K562 (cell line): ENCODE data around the gene TDRD3. TPM values are rescaled to one million over a fixed set of nuclear protein-coding genes. Genes with fewer than 3 reads are reported as not detected.

ENCODE experiments used
- ATAC-seq: fragments of 200-7000 bp; cut with Tn5 transposase; 3 replicates; pipeline ENCODE4 v1.9.1; 2020; ENCODE audit warnings: moderate library complexity
- Bru-seq: library from RNA; stranded (reverse); fragments of 400-500 nt; gene quantifications from one replicate; lab custom pipeline; 2021; lab: Mats Ljungman, UMichigan
- BruChase-seq, 2 experiments: library from RNA; stranded (reverse); fragments of 400-500 nt; gene quantifications; one replicate each; lab custom pipeline; 2021; lab: Mats Ljungman, UMichigan
- BruUV-seq: library from RNA; stranded (reverse); fragments of 400-500 nt; replicated peaks from 2 replicates; lab custom pipeline; 2021; lab: Mats Ljungman, UMichigan
- CTCF ChIA-PET: fragments of 300-600 bp; formaldehyde crosslinking; extraction: SDS; loops from one replicate; lab custom pipeline; 2021; ENCODE audit warnings: low intra/inter-chr PET ratio; lab: Yijun Ruan, JAX
- POLR2A ChIA-PET: fragments of 300-600, 350-650 bp; sonication (Branson Sonifier 250); formaldehyde crosslinking; extraction: SDS; loops from one replicate; lab custom pipeline; 2021; ENCODE audit warnings: antibody characterized with exemption, inconsistent platforms; lab: Yijun Ruan, JAX
- DNase-seq, 4 experiments: peaks; one replicate each; pipeline versions ENCODE4 v3.0.0 to v3.0.0-alpha.2; 2011 to 2018; ENCODE audit warnings: low spot score in 3 of 4, mixed read lengths in 3 of 4; ENCODE audit errors: extremely low read depth in 1 of 4
- FAIRE-seq: peaks from 2 replicates; lab custom pipeline; 2011; peaks lifted over from hg19 to GRCh38; lab: Jason Lieb, UNC
- H2AFZ ChIP-seq: 2 replicates; pipeline ENCODE4 v1.6.0; 2011; ENCODE audit warnings: low read depth, low read length, control low read depth, inconsistent platforms
- H3K27ac ChIP-seq: fragments of 200-600 bp; 3 replicates; pipeline ENCODE4 v1.8.0; 2011; ENCODE audit warnings: low read depth, mild to moderate bottlenecking, control low read depth, inconsistent platforms, low read length, moderate library complexity, mixed read lengths; ENCODE audit errors: extremely low read depth
- H3K27me3 ChIP-seq, 2 experiments: fragments of 300-600 bp in 1 of 2; 2 replicates in 1 of 2; 3 replicates in 1 of 2; pipeline versions ENCODE4 v1.6.0 to v1.8.0; 2011; ENCODE audit warnings: inconsistent platforms in 2 of 2, low read length in 2 of 2, mild to moderate bottlenecking in 1 of 2, mixed read lengths in 1 of 2, moderate library complexity in 1 of 2; ENCODE audit not compliant: control insufficient read depth in 2 of 2, insufficient read depth in 2 of 2
- H3K36me3 ChIP-seq: fragments of 300-600 bp; 3 replicates; pipeline ENCODE4 v1.8.0; 2011; ENCODE audit warnings: mild to moderate bottlenecking, low read length, inconsistent platforms; ENCODE audit not compliant: control insufficient read depth, insufficient read depth
- H3K4me1 ChIP-seq, 2 experiments: fragments of 200-600 bp in 1 of 2; replicated peaks in 1 of 2; 2 replicates in 1 of 2; 3 replicates in 1 of 2; pipeline versions ENCODE4 v1.5.1 to v1.8.0; 2011; ENCODE audit warnings: inconsistent platforms in 2 of 2, low read length in 2 of 2, mild to moderate bottlenecking in 1 of 2, mixed read lengths in 1 of 2, moderate library complexity in 1 of 2; ENCODE audit not compliant: control insufficient read depth in 2 of 2, insufficient read depth in 2 of 2
- H3K4me2 ChIP-seq: 2 replicates; pipeline ENCODE4 v1.6.1; 2011; ENCODE audit warnings: low read length, control low read depth, inconsistent platforms, mixed read lengths; ENCODE audit not compliant: insufficient read depth
- H3K4me3 ChIP-seq: fragments of 200-600 bp; sonication (generic), shearing (Covaris generic); 2 replicates; pipeline ENCODE4 v1.5.1; 2016; ENCODE audit warnings: control low read depth, inconsistent platforms
- H3K79me2 ChIP-seq: fragments of 200-600 bp; 3 replicates; pipeline ENCODE4 v1.8.0; 2011; ENCODE audit warnings: low read length, inconsistent platforms; ENCODE audit not compliant: control insufficient read depth, insufficient read depth
- H3K9ac ChIP-seq, 2 experiments: 2 replicates each; pipeline versions ENCODE4 v1.6.0 to v1.6.1; 2011; ENCODE audit warnings: low read depth in 2 of 2, low read length in 2 of 2, control low read depth in 1 of 2, inconsistent platforms in 1 of 2, mild to moderate bottlenecking in 1 of 2, mixed read lengths in 1 of 2; ENCODE audit not compliant: insufficient read depth in 1 of 2
- H3K9me1 ChIP-seq: one replicate; pipeline ENCODE4 v1.6.0; 2011; ENCODE audit warnings: inconsistent platforms, mild to moderate bottlenecking, low read length, moderate library complexity; ENCODE audit not compliant: control insufficient read depth, insufficient read depth
- H3K9me3 ChIP-seq: replicated peaks from 2 replicates; pipeline ENCODE4 v1.5.1; 2011; ENCODE audit warnings: low read depth, low read length, inconsistent platforms; ENCODE audit not compliant: control insufficient read depth, insufficient read depth
- H4K20me1 ChIP-seq: replicated peaks from 2 replicates; pipeline ENCODE4 v1.6.1; 2011; ENCODE audit warnings: low read length, inconsistent platforms, mixed read lengths; ENCODE audit not compliant: control insufficient read depth, insufficient read depth
- EP400 ChIP-seq: fragments of 450-650 bp; IDR thresholded peaks from 2 replicates; pipeline ENCODE4 v1.6.1; 2017; ENCODE audit warnings: antibody characterized with exemption, mild to moderate bottlenecking, moderate library complexity
- NBN ChIP-seq: fragments of 450-650 bp; IDR thresholded peaks from 2 replicates; pipeline ENCODE4 v1.6.1; 2016; ENCODE audit warnings: low read depth, mild to moderate bottlenecking
- NRF1 ChIP-seq, 2 experiments: fragments of 450-650 bp; IDR thresholded peaks in 1 of 2; conservative IDR thresholded peaks in 1 of 2; 2 replicates each; pipeline ENCODE4 v1.6.1; 2014; ENCODE audit warnings: mild to moderate bottlenecking in 2 of 2
- PHF8 ChIP-seq: fragments of 200-600 bp; sonication (generic); IDR thresholded peaks from 2 replicates; pipeline ENCODE4 v1.6.1; 2012; ENCODE audit warnings: mixed run types, mild to moderate bottlenecking, inconsistent platforms, low read length, moderate library complexity, borderline replicate concordance
- SUPT5H ChIP-seq: fragments of 450-650 bp; IDR thresholded peaks from 2 replicates; pipeline ENCODE4 v1.6.1; 2016
- TEAD4 ChIP-seq, 2 experiments: sonication (generic) in 1 of 2; formaldehyde crosslinking in 1 of 2; IDR thresholded peaks; 2 replicates each; pipeline versions ENCODE4 v1.6.1 to v1.8.0; 2012 to 2022; ENCODE audit warnings: borderline replicate concordance in 1 of 2, inconsistent platforms in 1 of 2, low read length in 1 of 2, mild to moderate bottlenecking in 1 of 2, missing genetic modification reagents in 1 of 2
- ZFX ChIP-seq: sonication (generic); formaldehyde crosslinking; IDR thresholded peaks from 2 replicates; pipeline ENCODE4 v1.8.0; 2022; ENCODE audit warnings: mild to moderate bottlenecking, missing genetic modification reagents, moderate library complexity
- ZNF133 ChIP-seq: fragments of 250-450 bp; sonication (Bioruptor Pico); IDR thresholded peaks from 2 replicates; pipeline ENCODE4 v1.4.0; 2020; ENCODE audit warnings: mild to moderate bottlenecking
- WGBS: fragments of 100-300 bp; shearing (Covaris generic); methylation state at CpG from one replicate; pipeline ENCODE4 v1.1.6; 2016; ENCODE audit warnings: low coverage, mixed read lengths; ENCODE audit not compliant: insufficient coverage; ENCODE audit errors: missing lambda C conversion rate; 5-methylcytosine and 5-hydroxymethylcytosine counted together
- in situ Hi-C: fragments of 300-500 bp; cut with MboI; formaldehyde crosslinking; loops from 4 replicates; pipeline ENCODE4 v1.15.0; 2018; ENCODE audit warnings: inconsistent platforms, mixed read lengths
- intact Hi-C: fragments of 100-400 bp; cut with micrococcal nuclease; formaldehyde crosslinking; loops from 2 replicates; pipeline ENCODE4 v1.14.2; 2022
- long read RNA-seq, 3 experiments: library from polyadenylated mRNA in 2 of 3; library from RNA in 1 of 3; unstranded in 2 of 3; stranded (forward) in 1 of 3; transcript quantifications; one replicate each; pipeline ENCODE4 v2.0.0, GENCODE V29; 2019 to 2022
- polyA minus RNA-seq, 3 experiments: library from RNA; depleted of rRNA, polyadenylated mRNA; stranded (reverse); fragments of >200 nt; gene quantifications; 2 replicates each; pipeline ENCODE4 v1.2.3, GENCODE V29; 2011
- polyA plus RNA-seq, 8 experiments: library from polyadenylated mRNA; depleted of rRNA in 4 of 8; stranded (reverse) in 5 of 8; unstranded in 3 of 8; fragments of >200 nt; fragmentation: Nextera tagmentation in 2 of 8; fragmentation: Illumina TruSeq in 1 of 8; extraction: Ambion mirVana in 2 of 8; extraction: Trizol in 1 of 8; gene quantifications; 2 replicates each; pipeline versions ENCODE4 v1.2.1 to v1.2.3, GENCODE V29; 2011 to 2014; ENCODE audit warnings: inconsistent platforms in 1 of 8, missing spikeins in 1 of 8
- total RNA-seq, 7 experiments: library from RNA; depleted of rRNA in 6 of 7; stranded (reverse); fragments of >200 nt in 6 of 7; fragmentation: Illumina TruSeq in 2 of 7; extraction: Trizol in 2 of 7; gene quantifications; 2 replicates each; pipeline versions ENCODE4 v1.2.1 to v1.2.3, GENCODE V29; 2011 to 2021; ENCODE audit warnings: low replicate concordance in 1 of 7
- TF ChIP-seq, protein P1 (sequence below), 2 experiments: IDR thresholded peaks; 2 replicates each; pipeline ENCODE4 v1.6.1; 2011; ENCODE audit warnings: borderline replicate concordance in 1 of 2, control low read depth in 1 of 2, low read depth in 1 of 2, low read length in 1 of 2, mild to moderate bottlenecking in 1 of 2, mixed read lengths in 1 of 2, moderate library complexity in 1 of 2; ENCODE audit not compliant: insufficient read depth in 1 of 2, insufficient read length in 1 of 2, poor library complexity in 1 of 2, severe bottlenecking in 1 of 2; ENCODE audit errors: extremely low read depth in 1 of 2
- TF ChIP-seq, protein P2 (sequence below): conservative IDR thresholded peaks from 2 replicates; pipeline ENCODE4 v1.6.1; 2011; ENCODE audit warnings: low read depth, mild to moderate bottlenecking, low read length; ENCODE audit not compliant: control insufficient read depth

The TDRD3 gene
- 8.9 and 35.3 TPM in 2 replicates for total RNA-seq (2011; cell fraction: chromatin; rRNA removed; ENCODE audit: low replicate concordance)
- 3.3 and 6.1 TPM in 2 replicates for total RNA-seq (2011; cell fraction: nucleolus; rRNA removed)
- total RNA-seq (2011; cell fraction: nucleoplasm; rRNA removed): 10.8 and 15.4 TPM in 2 replicates
- total RNA-seq (2014; rRNA removed): 7.8 and 8.5 TPM in 2 replicates
- total RNA-seq (2014; rRNA removed; fragmentation: Illumina TruSeq; extraction: Trizol): 12.7 and 14.4 TPM in 2 replicates
- total RNA-seq (2015; rRNA removed; fragmentation: Illumina TruSeq; extraction: Trizol): 15.6 and 16.4 TPM in 2 replicates
- 9.9 and 11.0 TPM in 2 replicates for total RNA-seq (2021)
- polyA plus RNA-seq (2011; rRNA removed): 10.0 and 10.5 TPM in 2 replicates
- 1.4 and 2.2 TPM in 2 replicates for polyA plus RNA-seq (2011; cell fraction: cytosol; rRNA removed)
- 4.8 and 6.3 TPM in 2 replicates for polyA plus RNA-seq (2011; cell fraction: nucleus; rRNA removed)
- polyA plus RNA-seq (2012): 7.5 and 8.9 TPM in 2 replicates
- 7.3 and 9.5 TPM in 2 replicates for polyA plus RNA-seq (2014; fragmentation: Illumina TruSeq; extraction: Trizol)
- polyA plus RNA-seq (2014; fragmentation: Nextera tagmentation; extraction: Ambion mirVana): 1 to 10 TPM; 3.6 to 4.7 TPM
- polyA plus RNA-seq (2014; rRNA removed): 7.6 and 8.0 TPM in 2 replicates
- 19.1 and 34.6 TPM in 2 replicates for polyA minus RNA-seq (2011; rRNA and poly(A)+ RNA removed)
- 7.0 and 8.1 TPM in 2 replicates for polyA minus RNA-seq (2011; cell fraction: cytosol; rRNA and poly(A)+ RNA removed)
- polyA minus RNA-seq (2011; cell fraction: nucleus; rRNA and poly(A)+ RNA removed): 17.5 and 34.4 TPM in 2 replicates
- percentile 61 among the genes with signal in this experiment for Bru-seq, nascent RNA
- BruChase-seq, experiment 1, labeled RNA remaining after a 2-hour chase: percentile 71 among the genes with signal in this experiment
- BruChase-seq, experiment 2, labeled RNA remaining after a 6-hour chase: percentile 69 among the genes with signal in this experiment
- long read RNA-seq, experiment 1, partial matches to known transcripts: 6 of 22 reads
- long read RNA-seq, experiment 1, other reads (novel, unspliced or antisense): 12 of 22 reads
- long read RNA-seq, experiment 2, partial matches to known transcripts: 4 of 10 reads
- long read RNA-seq, experiment 2, other reads (novel, unspliced or antisense): 5 of 10 reads
- long read RNA-seq, experiment 3, partial matches to known transcripts: 0 of 3 reads
- long read RNA-seq, experiment 3, other reads (novel, unspliced or antisense): 3 of 3 reads

DNA sequence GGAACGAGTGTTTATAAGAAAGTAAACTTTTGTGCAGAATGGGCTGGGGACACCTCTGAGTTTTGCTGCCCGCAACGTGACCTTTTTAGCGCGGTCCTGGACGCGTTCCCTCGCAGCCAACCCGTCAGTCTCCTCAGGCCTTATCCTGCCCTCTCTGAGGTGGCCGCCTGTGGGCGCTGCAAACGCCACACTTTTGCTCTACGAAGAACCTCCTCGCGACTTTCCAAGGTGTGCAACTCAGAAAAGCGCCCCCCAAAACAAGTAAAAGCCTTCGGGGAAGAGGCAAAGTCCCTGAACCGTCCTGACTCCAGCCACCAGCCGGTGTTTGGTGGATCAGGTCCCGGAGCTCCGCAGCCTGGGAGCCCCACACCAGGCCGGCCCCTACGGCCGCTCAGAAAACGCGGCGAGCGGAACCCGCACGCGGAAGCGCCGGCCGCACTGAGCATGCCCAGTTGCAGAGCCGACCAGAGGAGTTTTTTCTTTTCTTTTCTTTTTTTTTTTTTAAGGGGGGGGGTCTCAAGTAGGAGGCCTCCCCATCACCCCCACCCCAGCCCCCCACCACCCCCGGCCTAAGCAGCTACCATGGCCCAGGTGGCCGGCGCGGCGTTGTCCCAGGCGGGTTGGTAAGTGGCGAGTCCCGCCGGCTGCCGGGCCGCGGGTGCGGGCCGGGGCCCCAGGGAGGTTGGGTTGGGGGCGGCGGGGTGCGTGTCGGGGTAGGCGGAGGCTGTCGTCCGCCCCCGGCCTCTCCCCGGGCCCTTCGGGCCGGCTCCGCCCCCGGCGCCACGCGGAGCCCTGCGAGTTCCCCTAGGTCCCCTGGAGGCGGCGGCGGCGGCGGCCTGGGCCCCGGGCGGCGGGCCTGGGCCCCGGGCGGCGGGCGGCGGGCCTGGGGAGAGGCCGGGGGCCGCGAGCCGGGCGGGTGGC is at the start of gene TDRD3:
TSS of gene TDRD3 (plus strand) at position 438 of the 921 bp plus-strand sequence. CDS start at position 583, 145 bp downstream.
- H4K20me1 ChIP-seq: no peaks in the 10 kb centered on the region
- peaks cover 36% of the 10 kb centered on the region for H3K79me2 ChIP-seq
- WGBS: 0% methylated on average over 14 of the region's 84 CpGs
- H2AFZ ChIP-seq: peak within 1 kb of the TSS; percentile 97
- DNase-seq (peak; percentile 67 to 87 (median 72)), FAIRE-seq (peak; percentile 70), ATAC-seq (peak; percentile 87)
- ChIA-PET POLR2A (no interaction called here), CTCF (no interaction called here)
- H3K9me1 ChIP-seq: no peaks in the 10 kb centered on the region
- H3K27me3 ChIP-seq: no peaks in the 10 kb centered on the region
- intact Hi-C loops (loop anchor here (2.0 kb wide), 1 partner anchor 34 kb away; no protein-coding TSS in a partner anchor), in situ Hi-C loops (no loop called here)
- peak within 1 kb of the TSS; percentile 78 to 91 for H3K9ac ChIP-seq
- H3K4me1 ChIP-seq: peaks cover 4 to 5% of the 10 kb centered on the region in 2 experiments; a peak in 3 of 5 replicates
- no peaks in the 10 kb centered on the region for H3K9me3 ChIP-seq
- peak within 1 kb of the TSS; percentile 85 for H3K27ac ChIP-seq
- BruUV-seq: TSS peak; percentile 85
- H3K4me3 ChIP-seq: peak within 1 kb of the TSS; percentile 58
- H3K4me2 ChIP-seq: peak within 1 kb of the TSS; percentile 88
- no peaks in the 10 kb centered on the region for H3K36me3 ChIP-seq
- TF ChIP-seq, protein P1, sequence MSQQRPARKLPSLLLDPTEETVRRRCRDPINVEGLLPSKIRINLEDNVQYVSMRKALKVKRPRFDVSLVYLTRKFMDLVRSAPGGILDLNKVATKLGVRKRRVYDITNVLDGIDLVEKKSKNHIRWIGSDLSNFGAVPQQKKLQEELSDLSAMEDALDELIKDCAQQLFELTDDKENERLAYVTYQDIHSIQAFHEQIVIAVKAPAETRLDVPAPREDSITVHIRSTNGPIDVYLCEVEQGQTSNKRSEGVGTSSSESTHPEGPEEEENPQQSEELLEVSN (IDR thresholded peaks at IDR 0.05; ENCODE audit: borderline replicate concordance in 1 of 2, extremely low read depth in 1 of 2, insufficient read depth in 1 of 2, insufficient read length in 1 of 2, low read depth in 1 of 2, low read length in 1 of 2, poor library complexity in 1 of 2, severe bottlenecking in 1 of 2): peak; percentile 43 to 63
- TF ChIP-seq SUPT5H (peak; percentile 76), TEAD4 (IDR thresholded peaks at IDR 0.05; ENCODE audit: low read length) (peak; percentile 13; the same call in 1 of the 2 replicates), TEAD4 (CRISPR knock-in tag; IDR thresholded peaks at IDR 0.05; ENCODE audit: borderline replicate concordance) (no peak), ZNF133 (no peak), NBN (peak; percentile 55; the same call in 1 of the 2 replicates), NRF1 (conservative IDR thresholded peaks at IDR 0.05 in 1 of 2, IDR thresholded peaks at IDR 0.05 in 1 of 2) (peak in 1 of 2 experiments; percentile 63; a peak in 3 of 4 replicates), ZFX (peak; percentile 75), EP400 (peak; percentile 83), PHF8 (peak; percentile 63; the same call in 1 of the 2 replicates)
- TF ChIP-seq, protein P2, sequence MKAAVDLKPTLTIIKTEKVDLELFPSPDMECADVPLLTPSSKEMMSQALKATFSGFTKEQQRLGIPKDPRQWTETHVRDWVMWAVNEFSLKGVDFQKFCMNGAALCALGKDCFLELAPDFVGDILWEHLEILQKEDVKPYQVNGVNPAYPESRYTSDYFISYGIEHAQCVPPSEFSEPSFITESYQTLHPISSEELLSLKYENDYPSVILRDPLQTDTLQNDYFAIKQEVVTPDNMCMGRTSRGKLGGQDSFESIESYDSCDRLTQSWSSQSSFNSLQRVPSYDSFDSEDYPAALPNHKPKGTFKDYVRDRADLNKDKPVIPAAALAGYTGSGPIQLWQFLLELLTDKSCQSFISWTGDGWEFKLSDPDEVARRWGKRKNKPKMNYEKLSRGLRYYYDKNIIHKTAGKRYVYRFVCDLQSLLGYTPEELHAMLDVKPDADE: no peak
